ENCODE measurements around the gene KRTAP10-7. TPM values are rescaled to one million over a fixed set of nuclear protein-coding genes. Genes with fewer than 3 reads are reported as not detected.

Gene KRTAP10-7
- total RNA-seq, 1 donor from 2014 or later: not detected

DNA sequence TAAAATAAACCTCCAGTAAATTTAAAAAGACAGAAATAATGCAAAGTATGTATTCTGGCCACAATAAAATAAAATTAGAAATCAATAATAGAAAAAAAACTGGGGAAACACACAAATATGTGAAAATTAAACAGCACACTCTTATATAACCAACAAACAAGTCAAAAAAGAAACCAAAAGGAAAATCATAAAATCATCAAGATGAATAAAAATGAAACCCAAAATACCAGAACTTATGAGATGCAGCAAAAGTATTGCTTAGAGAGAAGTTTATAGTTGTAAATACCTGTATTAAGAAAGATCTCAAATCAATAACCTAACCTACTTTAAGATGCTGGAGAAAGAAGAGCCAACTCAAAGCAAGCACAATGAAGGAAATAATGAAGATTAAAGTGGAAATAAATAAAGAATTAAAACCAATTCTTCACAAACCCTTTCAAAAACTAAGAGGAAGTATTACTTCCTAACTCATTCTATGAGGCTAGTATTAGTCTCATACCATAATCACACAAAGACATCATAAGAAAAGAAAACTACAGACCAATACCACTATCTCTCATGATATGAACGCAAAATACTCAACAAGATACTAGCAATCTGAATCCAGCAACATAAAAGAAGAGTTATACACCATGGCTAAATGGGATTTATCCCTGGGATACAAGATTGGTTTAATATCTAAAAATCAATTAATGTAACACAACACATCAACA lies 35.4 kb upstream of the KRTAP10-7 start:
- H3K36me3 Mint-ChIP-seq (ENCODE audit: low read depth, unreplicated experiment): no peaks in the 10 kb centered on the region
- Histone ChIP-seq H3K4me2 (ENCODE audit: low read length) (no peak overlapping the region), H3K4me1 (ENCODE audit: insufficient read depth, low read length) (no peaks in the 10 kb centered on the region), H3K27me3 (ENCODE audit: insufficient read depth, low read length) (no peaks in the 10 kb centered on the region), H3K79me2 (ENCODE audit: insufficient read depth, low read length) (no peaks in the 10 kb centered on the region), H3K36me3 (ENCODE audit: insufficient read depth, low read length) (no peaks in the 10 kb centered on the region), H3K9ac (ENCODE audit: low read length) (no peak overlapping the region), H2AFZ (ENCODE audit: low read depth, low read length) (no peak overlapping the region), H4K20me1 (ENCODE audit: insufficient read depth, low read length) (no peaks in the 10 kb centered on the region), H3K9me3 (ENCODE audit: insufficient read depth, low read depth, low read length) (no peaks in the 10 kb centered on the region), H3K4me3 (ENCODE audit: insufficient read depth, low read depth, low read length) (no peak overlapping the region), H3K27ac (ENCODE audit: low read depth, low read length) (no peak overlapping the region)
- no peak overlapping the region for H3K4me3 Mint-ChIP-seq (ENCODE audit: unreplicated experiment)
- H3K27me3 Mint-ChIP-seq (ENCODE audit: low read depth, unreplicated experiment): peaks cover 14% of the 10 kb centered on the region
- TF ChIP-seq EZH2 (IDR thresholded peaks at IDR 0.05; ENCODE audit: insufficient read depth, low read length): no peak
- TF ChIP-seq, protein P1, sequence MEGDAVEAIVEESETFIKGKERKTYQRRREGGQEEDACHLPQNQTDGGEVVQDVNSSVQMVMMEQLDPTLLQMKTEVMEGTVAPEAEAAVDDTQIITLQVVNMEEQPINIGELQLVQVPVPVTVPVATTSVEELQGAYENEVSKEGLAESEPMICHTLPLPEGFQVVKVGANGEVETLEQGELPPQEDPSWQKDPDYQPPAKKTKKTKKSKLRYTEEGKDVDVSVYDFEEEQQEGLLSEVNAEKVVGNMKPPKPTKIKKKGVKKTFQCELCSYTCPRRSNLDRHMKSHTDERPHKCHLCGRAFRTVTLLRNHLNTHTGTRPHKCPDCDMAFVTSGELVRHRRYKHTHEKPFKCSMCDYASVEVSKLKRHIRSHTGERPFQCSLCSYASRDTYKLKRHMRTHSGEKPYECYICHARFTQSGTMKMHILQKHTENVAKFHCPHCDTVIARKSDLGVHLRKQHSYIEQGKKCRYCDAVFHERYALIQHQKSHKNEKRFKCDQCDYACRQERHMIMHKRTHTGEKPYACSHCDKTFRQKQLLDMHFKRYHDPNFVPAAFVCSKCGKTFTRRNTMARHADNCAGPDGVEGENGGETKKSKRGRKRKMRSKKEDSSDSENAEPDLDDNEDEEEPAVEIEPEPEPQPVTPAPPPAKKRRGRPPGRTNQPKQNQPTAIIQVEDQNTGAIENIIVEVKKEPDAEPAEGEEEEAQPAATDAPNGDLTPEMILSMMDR (IDR thresholded peaks at IDR 0.05; ENCODE audit: insufficient read depth, low read depth, low read length): no peak
- H3K27ac Mint-ChIP-seq (ENCODE audit: unreplicated experiment): no peak overlapping the region
- no peaks in the 10 kb centered on the region for H3K4me1 Mint-ChIP-seq (ENCODE audit: low read depth, unreplicated experiment)
- H3K9me3 Mint-ChIP-seq (ENCODE audit: unreplicated experiment): peaks cover 10% of the 10 kb centered on the region
- FAIRE-seq (no peak), DNase-seq (ENCODE audit: low read depth) (no peak)

DNA sequence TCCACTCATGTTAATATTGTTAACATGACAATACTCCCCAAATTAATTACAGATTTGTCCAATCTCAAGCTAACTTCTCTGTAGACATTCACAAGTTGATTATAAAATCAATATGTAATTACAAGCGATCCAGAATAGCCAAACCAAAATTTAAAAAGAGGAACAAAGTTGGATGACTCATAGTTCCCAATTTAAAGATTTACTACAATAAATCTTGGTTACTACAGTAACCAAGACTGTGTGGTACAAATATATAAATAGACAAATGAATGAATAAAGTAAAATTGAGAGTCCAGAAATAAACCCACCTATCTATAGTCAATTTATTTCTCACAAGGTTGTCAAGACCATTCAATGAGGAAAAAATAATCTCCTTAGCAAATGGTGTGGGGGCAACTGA lies 34.0 kb upstream of the KRTAP10-7 start:
- H3K4me1 Mint-ChIP-seq (ENCODE audit: low read depth, unreplicated experiment): no peaks in the 10 kb centered on the region
- Histone ChIP-seq H3K9me3 (ENCODE audit: insufficient read depth, low read depth, low read length) (peaks cover 5% of the 10 kb centered on the region), H3K27me3 (ENCODE audit: insufficient read depth, low read length) (no peaks in the 10 kb centered on the region), H3K9ac (ENCODE audit: low read length) (no peak overlapping the region), H4K20me1 (ENCODE audit: insufficient read depth, low read length) (no peaks in the 10 kb centered on the region), H3K4me3 (ENCODE audit: insufficient read depth, low read depth, low read length) (no peak overlapping the region), H3K27ac (ENCODE audit: low read depth, low read length) (no peak overlapping the region), H3K4me2 (ENCODE audit: low read length) (no peak overlapping the region), H3K79me2 (ENCODE audit: insufficient read depth, low read length) (no peaks in the 10 kb centered on the region), H3K4me1 (ENCODE audit: insufficient read depth, low read length) (no peaks in the 10 kb centered on the region), H2AFZ (ENCODE audit: low read depth, low read length) (no peak overlapping the region), H3K36me3 (ENCODE audit: insufficient read depth, low read length) (no peaks in the 10 kb centered on the region)
- H3K27me3 Mint-ChIP-seq (ENCODE audit: low read depth, unreplicated experiment): peaks cover 10% of the 10 kb centered on the region
- H3K4me3 Mint-ChIP-seq (ENCODE audit: unreplicated experiment): no peak overlapping the region
- peaks cover 2% of the 10 kb centered on the region for H3K36me3 Mint-ChIP-seq (ENCODE audit: low read depth, unreplicated experiment)
- no peak for DNase-seq (ENCODE audit: low read depth)
- TF ChIP-seq, protein P1 (IDR thresholded peaks at IDR 0.05; ENCODE audit: insufficient read depth, low read depth, low read length): no peak
- TF ChIP-seq EZH2 (IDR thresholded peaks at IDR 0.05; ENCODE audit: insufficient read depth, low read length): no peak
- H3K9me3 Mint-ChIP-seq (ENCODE audit: unreplicated experiment): peaks cover 15% of the 10 kb centered on the region
- no peak for FAIRE-seq
- H3K27ac Mint-ChIP-seq (ENCODE audit: unreplicated experiment): no peak overlapping the region

DNA sequence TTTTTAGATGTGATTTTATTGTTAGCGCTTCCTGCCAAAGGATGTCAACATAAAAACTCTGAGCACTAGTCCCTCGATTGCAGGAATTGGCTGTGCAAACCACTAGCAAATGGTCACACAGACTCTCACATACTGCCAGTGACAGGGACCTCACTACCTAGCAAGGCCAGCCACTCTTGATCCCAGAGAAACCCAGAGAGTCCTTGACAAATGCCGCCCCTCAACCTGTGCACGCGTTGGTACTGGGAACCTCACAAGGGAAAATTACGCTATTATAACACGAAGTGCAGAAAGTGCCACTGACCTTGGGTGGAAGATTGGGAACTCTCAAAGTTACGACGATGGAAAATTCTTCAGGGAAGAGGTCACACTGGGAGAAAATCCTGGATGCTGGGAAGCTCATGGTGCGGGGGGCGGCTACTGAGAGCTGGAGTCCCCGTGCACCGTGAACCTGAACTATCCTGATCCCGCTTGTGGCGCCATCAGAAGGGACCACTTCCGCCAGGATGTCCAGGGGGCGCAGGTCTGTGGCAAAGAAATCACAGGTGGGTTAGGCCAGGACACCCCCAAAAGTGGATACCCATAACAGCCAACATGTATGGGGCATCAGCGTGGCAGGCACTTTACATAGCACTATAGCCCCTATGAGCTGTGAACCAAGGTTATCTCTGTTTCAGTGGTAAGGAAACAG lies 32.8 kb upstream of the KRTAP10-7 start:
- H3K27me3 Mint-ChIP-seq (ENCODE audit: low read depth, unreplicated experiment): peaks cover 10% of the 10 kb centered on the region
- no peak overlapping the region for H3K27ac Mint-ChIP-seq (ENCODE audit: unreplicated experiment)
- Histone ChIP-seq H3K4me2 (ENCODE audit: low read length) (no peak overlapping the region), H2AFZ (ENCODE audit: low read depth, low read length) (no peak overlapping the region), H3K9me3 (ENCODE audit: insufficient read depth, low read depth, low read length) (peaks cover 11% of the 10 kb centered on the region), H3K27ac (ENCODE audit: low read depth, low read length) (no peak overlapping the region), H3K36me3 (ENCODE audit: insufficient read depth, low read length) (no peaks in the 10 kb centered on the region), H3K27me3 (ENCODE audit: insufficient read depth, low read length) (no peaks in the 10 kb centered on the region), H3K79me2 (ENCODE audit: insufficient read depth, low read length) (no peaks in the 10 kb centered on the region), H4K20me1 (ENCODE audit: insufficient read depth, low read length) (no peaks in the 10 kb centered on the region), H3K4me3 (ENCODE audit: insufficient read depth, low read depth, low read length) (no peak overlapping the region), H3K4me1 (ENCODE audit: insufficient read depth, low read length) (no peaks in the 10 kb centered on the region), H3K9ac (ENCODE audit: low read length) (no peak overlapping the region)
- no peak overlapping the region for H3K4me3 Mint-ChIP-seq (ENCODE audit: unreplicated experiment)
- TF ChIP-seq, protein P1 (IDR thresholded peaks at IDR 0.05; ENCODE audit: insufficient read depth, low read depth, low read length): no peak
- TF ChIP-seq EZH2 (IDR thresholded peaks at IDR 0.05; ENCODE audit: insufficient read depth, low read length): no peak
- H3K36me3 Mint-ChIP-seq (ENCODE audit: low read depth, unreplicated experiment): peaks cover 4% of the 10 kb centered on the region
- peaks cover 17% of the 10 kb centered on the region for H3K9me3 Mint-ChIP-seq (ENCODE audit: unreplicated experiment)
- no peaks in the 10 kb centered on the region for H3K4me1 Mint-ChIP-seq (ENCODE audit: low read depth, unreplicated experiment)
- DNase-seq (ENCODE audit: low read depth) (no peak), FAIRE-seq (no peak)

Measured in astrocyte (in vitro differentiated cells and primary cell).